Measurements from ENCODE around the gene PGAP3.
A peak's percentile ranks its signal among the peaks of the same experiment; 100 is the strongest.

PGAP3 gene

DNA sequence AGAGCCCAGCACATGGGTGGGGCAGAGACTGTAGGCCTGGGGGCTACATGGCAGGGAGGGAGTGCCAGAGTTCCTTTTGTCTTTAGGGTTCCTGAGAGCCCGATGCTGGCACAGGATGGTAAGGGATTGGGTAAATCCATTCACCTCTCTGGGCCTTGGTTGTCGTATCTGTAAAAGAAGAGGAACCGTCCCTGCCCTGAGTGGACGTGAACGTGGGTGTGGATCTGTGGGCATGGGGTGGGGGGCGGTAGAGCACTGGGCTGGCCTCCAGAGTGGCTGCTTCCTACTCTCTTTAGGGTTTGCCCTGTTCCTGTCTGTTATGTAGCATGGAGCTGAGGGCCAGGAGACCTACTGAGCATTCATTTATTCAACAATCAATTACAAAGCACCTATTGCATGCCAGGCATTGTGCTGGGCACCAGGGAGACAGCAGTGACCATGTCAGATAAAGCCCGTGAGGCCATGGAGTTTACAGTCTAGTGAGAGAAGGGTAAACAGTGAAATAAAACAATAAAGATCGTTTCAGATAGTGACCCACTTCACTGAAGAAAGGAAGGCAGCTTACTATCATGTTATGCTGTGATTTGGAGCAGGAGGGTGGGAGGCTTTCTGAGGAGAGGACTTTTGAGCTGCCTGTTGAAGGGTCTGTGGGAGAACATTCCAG is 35.8 kb downstream of the PGAP3 start:
- Mint-ChIP-seq H3K4me1 (peaks cover 23% of the 10 kb centered on the region), H3K9me3 (no peaks in the 10 kb centered on the region), H3K27me3 (no peaks in the 10 kb centered on the region), H3K27ac (peak overlapping the region; percentile 1), H3K36me3 (peaks cover 19% of the 10 kb centered on the region), H3K4me3 (no peak overlapping the region)
- no peak for ATAC-seq

DNA sequence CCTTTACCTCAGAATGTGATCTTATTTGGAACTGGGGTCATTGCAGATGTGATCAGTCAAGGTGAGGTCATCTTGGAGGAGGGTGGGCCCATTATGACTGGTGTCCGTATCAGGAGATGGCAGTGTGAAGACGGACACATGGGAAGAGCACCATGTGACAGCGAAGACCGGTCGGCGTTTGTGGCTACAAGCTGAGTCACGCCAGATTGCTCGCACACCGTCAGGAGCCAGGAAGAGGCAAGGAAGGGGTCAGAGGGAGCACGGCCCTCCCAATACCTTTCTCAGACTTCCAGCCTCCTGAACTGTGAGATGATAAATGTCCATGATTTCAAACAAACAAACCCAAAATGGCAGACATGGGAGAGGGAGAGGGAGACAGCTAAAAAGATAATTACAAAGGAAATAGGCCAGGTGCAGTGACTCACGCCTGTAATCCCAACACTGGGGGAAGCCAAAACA is 37.7 kb downstream of the PGAP3 start:
- peaks cover 17% of the 10 kb centered on the region for H3K4me1 Mint-ChIP-seq

GRCh38 chr17:39648616-39649366 is 39.1 kb downstream of the PGAP3 start:
- Mint-ChIP-seq H3K4me1 (peaks cover 28% of the 10 kb centered on the region), H3K27ac (no peak overlapping the region), H3K9me3 (no peaks in the 10 kb centered on the region), H3K4me3 (no peak overlapping the region), H3K36me3 (peaks cover 6% of the 10 kb centered on the region), H3K27me3 (no peaks in the 10 kb centered on the region)
- ATAC-seq = no peak

More for the DNA sequence above, 37.7 kb downstream of the PGAP3 start:
- Mint-ChIP-seq H3K36me3 (peaks cover 7% of the 10 kb centered on the region), H3K27me3 (no peaks in the 10 kb centered on the region), H3K4me3 (no peak overlapping the region), H3K27ac (no peak overlapping the region), H3K9me3 (no peaks in the 10 kb centered on the region)
- no peak for ATAC-seq

GRCh38 chr17:39647256-39647655 is 40.6 kb downstream of the PGAP3 start:
- Mint-ChIP-seq H3K27me3 (no peaks in the 10 kb centered on the region), H3K4me1 (peaks cover 35% of the 10 kb centered on the region), H3K27ac (no peak overlapping the region), H3K9me3 (no peaks in the 10 kb centered on the region), H3K4me3 (no peak overlapping the region), H3K36me3 (peaks cover 6% of the 10 kb centered on the region)
- no peak for ATAC-seq

DNA sequence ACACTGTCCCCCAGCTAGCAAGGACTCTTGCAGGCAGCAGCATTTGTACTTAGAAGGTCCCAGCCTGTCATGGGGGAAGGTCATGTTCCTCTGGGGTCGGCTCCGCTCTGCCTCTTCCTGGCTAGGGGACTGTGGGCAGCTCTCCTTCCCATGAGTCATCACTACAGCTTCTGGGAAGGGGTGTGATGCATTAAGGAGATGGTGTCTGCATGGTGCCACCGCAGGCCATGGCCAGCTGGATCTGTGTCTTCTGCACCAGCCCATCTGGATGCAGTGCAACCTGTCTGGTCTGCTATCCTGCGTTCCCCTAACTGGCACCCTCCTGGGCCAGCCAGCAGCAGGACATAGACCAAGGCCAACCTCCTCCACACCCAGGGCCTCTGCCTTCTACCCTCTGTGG is 44.6 kb downstream of the PGAP3 start:
- H3K4me1 Mint-ChIP-seq = peaks cover 68% of the 10 kb centered on the region
- no peak overlapping the region for H3K27ac Mint-ChIP-seq
- H3K4me3 Mint-ChIP-seq = no peak overlapping the region
- ATAC-seq = no peak
- no peaks in the 10 kb centered on the region for H3K27me3 Mint-ChIP-seq
- no peaks in the 10 kb centered on the region for H3K36me3 Mint-ChIP-seq
- no peaks in the 10 kb centered on the region for H3K9me3 Mint-ChIP-seq

DNA sequence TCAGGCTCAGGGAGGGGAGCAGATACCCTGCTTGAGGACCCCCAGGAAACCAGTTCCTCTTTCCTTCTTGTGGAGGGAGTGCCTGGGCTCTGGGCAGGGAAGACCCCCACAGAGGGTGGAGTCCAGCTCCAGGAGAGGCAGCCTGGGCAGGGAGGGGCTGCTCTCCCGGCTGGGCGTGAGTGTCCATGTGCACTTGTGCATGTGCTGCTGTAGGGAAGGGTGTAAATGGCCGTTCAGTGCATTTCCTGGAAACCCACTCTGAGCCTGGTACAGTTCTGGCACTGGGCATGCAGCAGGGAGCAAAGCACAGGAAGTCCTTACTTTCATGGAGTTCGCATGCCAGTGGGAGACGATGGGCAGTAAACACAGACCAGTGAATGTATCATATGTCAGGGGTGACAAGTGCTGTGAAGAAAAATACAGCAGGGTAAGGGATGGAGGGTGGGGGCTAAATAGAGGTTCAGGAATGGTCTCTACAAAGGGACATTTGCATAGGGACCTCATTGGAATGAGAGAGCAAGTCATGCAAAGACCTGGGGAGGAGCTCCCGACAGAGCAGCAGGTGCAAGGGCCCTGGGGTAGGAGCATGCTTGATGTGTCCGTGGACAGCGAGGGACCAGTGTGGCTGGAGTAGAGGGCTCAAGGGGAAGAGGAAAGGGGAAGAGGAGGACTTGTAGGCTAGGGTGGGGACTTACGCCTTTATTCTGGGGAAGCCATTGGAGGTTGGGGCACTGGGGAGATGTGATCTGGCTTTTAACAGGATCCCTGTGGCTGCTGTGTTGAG is 45.4 kb downstream of the PGAP3 start:
- no peak for ATAC-seq
- H3K4me1 Mint-ChIP-seq = peaks cover 76% of the 10 kb centered on the region
- no peaks in the 10 kb centered on the region for H3K36me3 Mint-ChIP-seq
- no peak overlapping the region for H3K27ac Mint-ChIP-seq
- H3K9me3 Mint-ChIP-seq = no peaks in the 10 kb centered on the region
- no peaks in the 10 kb centered on the region for H3K27me3 Mint-ChIP-seq
- no peak overlapping the region for H3K4me3 Mint-ChIP-seq

DNA sequence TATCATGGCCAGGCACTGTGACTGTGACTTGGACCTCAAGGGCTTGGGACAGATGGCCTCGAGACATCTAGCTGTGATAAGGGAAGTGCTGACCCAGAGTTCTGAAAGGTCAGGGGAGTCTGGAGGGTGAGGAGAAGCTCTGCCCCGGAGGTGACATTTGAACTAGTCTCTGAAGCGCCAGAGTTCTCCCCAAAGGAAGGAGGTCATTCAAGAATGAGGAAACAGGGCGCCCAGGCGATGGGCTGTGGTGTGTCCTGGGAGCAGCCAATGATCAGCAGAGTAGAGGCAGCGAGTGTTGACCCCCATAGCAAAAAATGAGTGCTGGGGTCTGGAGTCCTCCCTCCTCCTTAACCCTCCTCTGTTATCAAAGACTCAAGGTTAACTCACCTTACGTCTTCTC is 46.0 kb downstream of the PGAP3 start:
- H3K4me3 Mint-ChIP-seq = no peak overlapping the region
- no peaks in the 10 kb centered on the region for H3K27me3 Mint-ChIP-seq
- H3K36me3 Mint-ChIP-seq = no peaks in the 10 kb centered on the region
- peak overlapping the region; percentile 22 for H3K27ac Mint-ChIP-seq
- H3K4me1 Mint-ChIP-seq = peaks cover 78% of the 10 kb centered on the region
- no peaks in the 10 kb centered on the region for H3K9me3 Mint-ChIP-seq
- ATAC-seq = no peak

DNA sequence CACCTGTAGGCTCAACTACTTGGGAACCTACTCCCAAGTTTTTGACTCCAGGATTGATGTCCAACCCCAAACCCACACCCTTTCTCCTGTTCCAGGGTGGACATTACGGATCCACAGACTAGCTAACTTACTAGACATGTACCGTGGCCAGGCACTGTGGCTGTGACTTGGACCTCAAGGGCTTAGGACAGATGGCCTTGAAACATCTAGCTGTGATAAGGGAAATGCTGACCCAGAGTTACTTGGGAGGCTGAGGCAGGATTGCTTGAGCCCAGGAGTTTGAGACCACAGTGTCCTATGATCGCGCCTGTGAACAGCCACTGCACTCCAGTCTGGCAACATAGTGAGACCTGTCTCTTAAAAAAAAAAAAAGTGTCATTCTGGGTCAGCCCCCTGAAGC is 46.8 kb downstream of the PGAP3 start:
- ATAC-seq = no peak
- Mint-ChIP-seq H3K4me3 (no peak overlapping the region), H3K27me3 (no peaks in the 10 kb centered on the region), H3K4me1 (peaks cover 84% of the 10 kb centered on the region), H3K9me3 (no peaks in the 10 kb centered on the region), H3K27ac (no peak overlapping the region), H3K36me3 (no peaks in the 10 kb centered on the region)

GRCh38 chr17:39640591-39641031 is 47.2 kb downstream of the PGAP3 start:
- no peak for ATAC-seq
- Mint-ChIP-seq H3K9me3 (no peaks in the 10 kb centered on the region), H3K4me1 (peaks cover 88% of the 10 kb centered on the region), H3K36me3 (no peaks in the 10 kb centered on the region), H3K27me3 (no peaks in the 10 kb centered on the region), H3K4me3 (no peak overlapping the region), H3K27ac (no peak overlapping the region)

DNA sequence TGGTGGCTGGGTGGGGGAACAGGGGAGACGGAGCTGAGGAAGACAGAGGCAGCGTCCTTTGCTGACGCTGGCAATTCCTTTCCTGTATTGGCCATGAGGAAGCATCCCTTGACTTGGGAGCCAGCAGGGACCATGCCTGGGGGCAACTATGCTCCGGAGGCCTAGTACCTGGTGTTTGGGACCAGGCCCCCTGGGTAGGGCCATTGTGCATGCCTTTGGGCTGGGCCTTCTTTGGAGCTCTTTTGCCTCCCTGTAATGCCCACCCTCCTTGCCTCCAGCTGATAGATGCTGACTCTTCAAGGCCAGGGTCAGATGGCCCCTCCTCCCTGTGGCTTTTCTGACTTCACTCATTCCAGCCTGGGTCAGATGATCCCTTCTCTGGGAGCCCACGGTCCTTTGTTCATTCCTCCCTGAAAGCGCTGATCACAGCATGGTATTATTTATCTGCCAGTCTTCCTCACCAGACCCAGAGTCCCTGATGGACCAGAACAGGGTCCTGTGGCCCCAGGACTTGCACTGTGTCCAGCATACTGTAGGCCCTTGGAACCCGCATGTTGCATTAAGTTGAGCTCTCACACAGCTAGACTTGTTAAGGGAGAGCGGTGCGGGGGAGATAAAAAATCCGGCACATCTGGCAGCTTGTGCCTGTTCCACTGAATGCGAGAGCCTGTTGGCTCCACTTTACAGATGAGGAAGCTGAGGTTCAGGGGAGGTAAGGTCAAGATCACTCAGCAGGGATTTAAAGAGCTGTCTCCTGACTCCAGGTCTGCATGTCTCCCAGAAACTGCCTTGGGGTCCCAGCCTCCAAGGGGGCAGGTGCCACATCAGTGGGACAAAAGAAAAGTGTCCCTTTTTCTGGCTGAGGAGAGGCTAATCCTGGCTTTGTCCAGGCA is 48.0 kb downstream of the PGAP3 start:
- Mint-ChIP-seq H3K4me1 (peaks cover 85% of the 10 kb centered on the region), H3K9me3 (no peaks in the 10 kb centered on the region), H3K4me3 (no peak overlapping the region), H3K27ac (no peak overlapping the region), H3K27me3 (no peaks in the 10 kb centered on the region), H3K36me3 (no peaks in the 10 kb centered on the region)
- ATAC-seq = no peak

DNA sequence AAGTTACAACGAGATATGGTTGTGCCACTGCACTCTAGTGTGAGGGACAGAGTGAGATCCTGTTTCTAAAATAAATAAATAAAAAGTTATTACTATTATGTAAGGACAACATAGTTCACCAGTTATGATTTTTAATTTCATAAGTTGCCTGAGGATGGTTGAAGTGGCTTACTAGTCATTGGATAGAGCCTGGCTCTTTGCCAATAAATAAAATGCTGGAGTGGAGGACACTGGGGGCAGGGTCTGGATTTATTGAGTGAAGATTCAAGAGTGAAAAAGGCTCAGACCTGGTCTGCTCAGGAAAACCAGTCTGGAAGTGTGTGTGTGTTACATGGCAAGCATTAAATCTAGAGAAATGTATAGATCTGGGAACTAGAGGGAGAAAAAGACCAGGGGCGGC is 48.8 kb downstream of the PGAP3 start:
- Mint-ChIP-seq H3K4me1 (peaks cover 82% of the 10 kb centered on the region), H3K27me3 (no peaks in the 10 kb centered on the region), H3K27ac (no peak overlapping the region), H3K36me3 (no peaks in the 10 kb centered on the region), H3K4me3 (no peak overlapping the region), H3K9me3 (no peaks in the 10 kb centered on the region)
- no peak for ATAC-seq

GRCh38 chr17:39638317-39638716 is 49.5 kb downstream of the PGAP3 start:
- Mint-ChIP-seq H3K4me1 (peaks cover 81% of the 10 kb centered on the region), H3K27ac (peak overlapping the region; percentile 56), H3K36me3 (no peaks in the 10 kb centered on the region)

DNA sequence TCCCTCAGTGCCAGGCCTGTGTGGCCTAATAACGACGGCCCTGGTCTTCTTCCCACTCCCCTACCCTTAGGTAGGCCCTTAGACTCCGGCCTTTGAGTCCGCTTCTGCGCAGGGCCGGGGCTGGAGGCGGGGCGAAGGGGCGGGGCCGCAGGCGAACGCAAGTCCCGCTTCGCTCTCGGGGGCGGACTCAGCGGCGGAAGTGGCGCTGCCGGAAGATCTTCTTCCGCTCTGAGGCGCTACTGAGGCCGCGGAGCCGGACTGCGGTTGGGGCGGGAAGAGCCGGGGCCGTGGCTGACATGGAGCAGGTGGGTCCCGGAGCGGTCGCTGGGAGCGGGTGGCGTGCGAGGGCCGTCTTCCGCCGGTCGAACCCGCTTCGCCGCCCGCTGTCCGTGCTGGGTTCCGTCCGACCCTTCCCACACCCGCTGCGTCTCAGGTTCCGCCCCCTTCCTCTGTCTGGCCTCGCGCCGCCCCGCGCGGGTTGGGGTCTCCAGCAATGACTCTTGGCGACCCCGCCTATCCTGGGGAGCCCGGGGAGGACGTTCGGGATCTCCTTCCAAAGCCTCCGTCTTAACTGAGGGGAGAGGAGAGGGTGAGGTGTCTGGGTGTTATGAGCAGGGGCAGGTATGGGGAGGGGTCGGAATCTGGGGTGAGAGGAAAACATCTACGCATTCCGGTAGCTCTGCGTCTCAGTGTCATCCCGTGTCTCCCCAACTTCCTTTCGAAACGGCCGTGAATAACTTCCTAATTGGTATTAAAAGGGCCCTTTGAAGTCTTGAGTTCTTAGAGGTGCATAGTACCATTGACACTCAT is 50.7 kb downstream of the PGAP3 start, which contains the start of gene STARD3:
TSS of gene STARD3 (plus strand) at position 218 of the 810 bp plus-strand sequence. CDS start 16,388 bp downstream, outside the sequence.
- Mint-ChIP-seq H3K27me3 (peaks cover 2% of the 10 kb centered on the region), H3K4me1 (peaks cover 69% of the 10 kb centered on the region)

More at GRCh38 chr17:39638317-39638716, 49.5 kb downstream of the PGAP3 start:
- no peaks in the 10 kb centered on the region for H3K27me3 Mint-ChIP-seq
- ATAC-seq = no peak
- no peaks in the 10 kb centered on the region for H3K9me3 Mint-ChIP-seq
- H3K4me3 Mint-ChIP-seq = peak overlapping the region; percentile 87

GRCh38 chr17:39636587-39636926 is 51.3 kb downstream of the PGAP3 start:
- ATAC-seq = no peak
- Mint-ChIP-seq H3K36me3 (no peaks in the 10 kb centered on the region), H3K9me3 (no peaks in the 10 kb centered on the region), H3K4me1 (peaks cover 63% of the 10 kb centered on the region), H3K27ac (peak overlapping the region; percentile 56), H3K4me3 (peak overlapping the region; percentile 87), H3K27me3 (peaks cover 8% of the 10 kb centered on the region)

More for the DNA sequence above, 50.7 kb downstream of the PGAP3 start, which contains the start of gene STARD3:
- peak within 1 kb of the TSS; percentile 56 for H3K27ac Mint-ChIP-seq
- no peaks in the 10 kb centered on the region for H3K36me3 Mint-ChIP-seq
- peak; percentile 95 for ATAC-seq
- no peaks in the 10 kb centered on the region for H3K9me3 Mint-ChIP-seq
- peak within 1 kb of the TSS; percentile 87 for H3K4me3 Mint-ChIP-seq
